Measurements from ENCODE around the gene NAGPA. TPM values are rescaled to one million over a fixed set of nuclear protein-coding genes. Genes with fewer than 3 reads are reported as not detected.

NAGPA gene
- total RNA-seq, 4 donors from 2014 or later = 26.0 to 46.8 (median 30.8) TPM

GRCh38 chr16:5015351-5015750 lies 18.4 kb downstream of the NAGPA start:
- Histone ChIP-seq H3K4me1 (no peaks in the 10 kb centered on the region), H3K9me3 (no peaks in the 10 kb centered on the region), H3K4me3 (replicated peaks in 1 of 3) (no peak overlapping the region), H3K27ac (no peak overlapping the region), H3K27me3 (no peaks in the 10 kb centered on the region), H3K36me3 (no peaks in the 10 kb centered on the region)
- intact Hi-C loops (cut with DNase I) = no loop called here
- TF ChIP-seq CTCF (IDR thresholded peaks at IDR 0.05) = no peak
- no peak for TF ChIP-seq POLR2A (IDR thresholded peaks at IDR 0.05)
- DNase-seq = no peak
- 41 to 77% methylated on average over 4 of the region's 4 CpGs for WGBS, 2 donors

- no peaks in the 10 kb centered on the region for H3K36me3 ChIP-seq
- TF ChIP-seq CTCF (IDR thresholded peaks at IDR 0.05) (no peak), POLR2A (IDR thresholded peaks at IDR 0.05) (no peak)
- intact Hi-C loops (cut with DNase I) = no loop called here
- H3K9me3 ChIP-seq = no peaks in the 10 kb centered on the region
- no peak for DNase-seq
- no peak overlapping the region for H3K27ac ChIP-seq
- no peaks in the 10 kb centered on the region for H3K4me1 ChIP-seq
- 56 to 83% methylated on average over 6 of the region's 6 CpGs for WGBS, 2 donors
- no peak overlapping the region for H3K4me3 ChIP-seq (replicated peaks in 1 of 3)
- H3K27me3 ChIP-seq = no peaks in the 10 kb centered on the region
These were observed 20.8 kb downstream of the NAGPA start for GRCh38 chr16:5012887-5013286.

GRCh38 chr16:5011637-5012036 lies 22.1 kb downstream of the NAGPA start:
- no peak for TF ChIP-seq CTCF (IDR thresholded peaks at IDR 0.05)
- no peak for TF ChIP-seq POLR2A (IDR thresholded peaks at IDR 0.05)
- no peaks in the 10 kb centered on the region for H3K36me3 ChIP-seq
- DNase-seq = no peak
- no peaks in the 10 kb centered on the region for H3K4me1 ChIP-seq
- H3K27me3 ChIP-seq = no peaks in the 10 kb centered on the region
- H3K9me3 ChIP-seq = no peaks in the 10 kb centered on the region
- H3K27ac ChIP-seq = no peak overlapping the region
- no peak overlapping the region for H3K4me3 ChIP-seq (replicated peaks in 1 of 3)
- 61 to 67% methylated on average over 4 of the region's 4 CpGs for WGBS, 2 donors
- intact Hi-C loops (cut with DNase I) = no loop called here

- Histone ChIP-seq H3K36me3 (no peaks in the 10 kb centered on the region), H3K4me3 (replicated peaks in 1 of 3) (no peak overlapping the region), H3K4me1 (no peaks in the 10 kb centered on the region), H3K9me3 (no peaks in the 10 kb centered on the region), H3K27ac (no peak overlapping the region), H3K27me3 (no peaks in the 10 kb centered on the region)
- 14 to 35% methylated on average over 4 to 7 of the region's 15 CpGs for WGBS, 2 donors
- DNase-seq = no peak
- no peak for TF ChIP-seq POLR2A (IDR thresholded peaks at IDR 0.05)
- no peak for TF ChIP-seq CTCF (IDR thresholded peaks at IDR 0.05)
- intact Hi-C loops (cut with DNase I) = no loop called here
These were observed 23.0 kb downstream of the NAGPA start for GRCh38 chr16:5010576-5011329.

GRCh38 chr16:5008311-5008731 lies 25.4 kb downstream of the NAGPA start:
- Histone ChIP-seq H3K9me3 (no peaks in the 10 kb centered on the region), H3K4me1 (no peaks in the 10 kb centered on the region), H3K36me3 (no peaks in the 10 kb centered on the region), H3K27ac (no peak overlapping the region), H3K27me3 (no peaks in the 10 kb centered on the region), H3K4me3 (replicated peaks in 1 of 3) (no peak overlapping the region)
- 51 to 53% methylated on average over 14 to 18 of the region's 18 CpGs for WGBS, 2 donors
- intact Hi-C loops (cut with DNase I) = no loop called here
- no peak for DNase-seq
- TF ChIP-seq CTCF (IDR thresholded peaks at IDR 0.05) (no peak), POLR2A (IDR thresholded peaks at IDR 0.05) (no peak)

Measured in thyroid gland (tissue), 4 donors.